Fibroblast of the aortic adventitia (primary cell): ENCODE results near the gene UPK3A. TPM values are rescaled to one million over a fixed set of nuclear protein-coding genes. Genes with fewer than 3 reads are reported as not detected.
"Not testable (repeated sequence)": the region's sequence is repeated elsewhere in the genome, so short reads cannot be mapped to it uniquely, and the experiment has no call there.

Experiments
- DNase-seq: peaks from one replicate; pipeline ENCODE4 v3.0.0-alpha.2; 2010; ENCODE audit warnings: low read depth
- H3K4me3 ChIP-seq: 2 replicates; pipeline ENCODE4 v1.5.1; 2011; ENCODE audit warnings: low read depth, mild to moderate bottlenecking, control low read depth, low read length, moderate library complexity
- CTCF ChIP-seq: IDR thresholded peaks from 2 replicates; pipeline ENCODE4 v1.5.1; 2011; ENCODE audit warnings: mild to moderate bottlenecking, low read length, control low read depth, inconsistent platforms; ENCODE audit not compliant: insufficient read depth
- total RNA-seq: library from RNA; depleted of rRNA; stranded (reverse); fragments of >200 nt; gene quantifications from 2 replicates; pipeline ENCODE4 v1.2.3, GENCODE V29; 2012; ENCODE audit warnings: low replicate concordance

The UPK3A gene
- total RNA-seq, 1 donor: not detected

- no peak overlapping the region for H3K4me3 ChIP-seq
- no peak for TF ChIP-seq CTCF
- DNase-seq: no peak
Measured at GRCh38 chr22:45273452-45274075, 11.2 kb upstream of the UPK3A start.

GRCh38 chr22:45276507-45277105 is 8.1 kb upstream of the UPK3A start:
- TF ChIP-seq CTCF: no peak

GRCh38 chr22:45277720-45278119 is 7.0 kb upstream of the UPK3A start:
- not testable (repeated sequence) for H3K4me3 ChIP-seq, DNase-seq

More at GRCh38 chr22:45276507-45277105, 8.1 kb upstream of the UPK3A start:
- H3K4me3 ChIP-seq: no peak overlapping the region
- DNase-seq: no peak

- DNase-seq: no peak
- H3K4me3 ChIP-seq: no peak overlapping the region
- TF ChIP-seq CTCF: no peak
Measured at GRCh38 chr22:45278125-45278524, 6.6 kb upstream of the UPK3A start.

- TF ChIP-seq CTCF: no peak
- H3K4me3 ChIP-seq: no peak overlapping the region
- no peak for DNase-seq
Measured at GRCh38 chr22:45280587-45280980, 4.2 kb upstream of the UPK3A start.

GRCh38 chr22:45281010-45281409 is 3.7 kb upstream of the UPK3A start:
- no peak for DNase-seq
- no peak for TF ChIP-seq CTCF
- H3K4me3 ChIP-seq: no peak overlapping the region

GRCh38 chr22:45285263-45286058 is 712 bp downstream of the UPK3A start:
- DNase-seq: no peak
- no peak for TF ChIP-seq CTCF
- no peak overlapping the region for H3K4me3 ChIP-seq
